OCI-LY1 (cell line): ENCODE measurements around the gene ADSL.

ENCODE experiments used
- H2AFZ ChIP-seq: fragments of 200-600 bp; sonication (generic), shearing (Covaris generic); 2 replicates; pipeline ENCODE4 v1.6.0; 2014; ENCODE audit warnings: antibody characterized with exemption, mild to moderate bottlenecking, low read length
- H3F3A ChIP-seq: fragments of 200-600 bp; sonication (generic), shearing (Covaris generic); 2 replicates; pipeline ENCODE4 v1.6.0; 2014; ENCODE audit warnings: mild to moderate bottlenecking, antibody characterized with exemption, low read length, moderate library complexity; ENCODE audit not compliant: insufficient read depth
- H3K27ac ChIP-seq: fragments of 200-600 bp; sonication (generic); 2 replicates; pipeline ENCODE4 v1.5.1; 2014; ENCODE audit warnings: low read length, mixed run types, mild to moderate bottlenecking, low read depth; ENCODE audit not compliant: poor library complexity, severe bottlenecking
- H3K27me3 ChIP-seq: fragments of 200-600 bp; sonication (generic); 2 replicates; pipeline ENCODE4 v1.6.0; 2014; ENCODE audit warnings: antibody characterized with exemption, mild to moderate bottlenecking, low read length, moderate library complexity; ENCODE audit not compliant: insufficient read depth
- H3K36me3 ChIP-seq: fragments of 200-600 bp; sonication (generic); 2 replicates; pipeline ENCODE4 v1.6.1; 2014; ENCODE audit warnings: mild to moderate bottlenecking, antibody characterized with exemption, low read length, moderate library complexity, mixed read lengths; ENCODE audit not compliant: insufficient read depth
- H3K4me1 ChIP-seq: fragments of 200-600 bp; sonication (generic); 2 replicates; pipeline ENCODE4 v1.5.1; 2014; ENCODE audit warnings: mild to moderate bottlenecking, low read length, moderate library complexity; ENCODE audit not compliant: insufficient read depth, severe bottlenecking
- H3K4me2 ChIP-seq: fragments of 200-600 bp; sonication (generic), shearing (Covaris generic); 2 replicates; pipeline ENCODE4 v1.6.1; 2014; ENCODE audit warnings: low read length
- H3K4me3 ChIP-seq: fragments of 200-600 bp; sonication (generic); 2 replicates; pipeline ENCODE4 v1.5.1; 2014; ENCODE audit warnings: low read length, low read depth, mild to moderate bottlenecking, mixed read lengths; ENCODE audit not compliant: poor library complexity, severe bottlenecking
- H3K79me2 ChIP-seq: fragments of 200-600 bp; shearing (Covaris generic); 2 replicates; pipeline ENCODE4 v1.6.1; 2016; ENCODE audit warnings: mixed run types, low read length, mixed read lengths; ENCODE audit not compliant: insufficient read depth
- H3K9ac ChIP-seq: fragments of 200-600 bp; sonication (generic), shearing (Covaris generic); 2 replicates; pipeline ENCODE4 v1.6.1; 2014; ENCODE audit warnings: mild to moderate bottlenecking, low read length, mixed read lengths
- H3K9me2 ChIP-seq: fragments of 200-600 bp; sonication (generic), shearing (Covaris generic); 2 replicates; pipeline ENCODE4 v1.6.1; 2014; ENCODE audit warnings: low read depth, mild to moderate bottlenecking, low read length, mixed read lengths
- H3K9me3 ChIP-seq: fragments of 200-600 bp; shearing (Covaris generic); 2 replicates; pipeline ENCODE4 v1.6.1; 2014; ENCODE audit warnings: low read length, mixed read lengths
- H4K20me1 ChIP-seq: fragments of 200-600 bp; sonication (generic), shearing (Covaris generic); 2 replicates; pipeline ENCODE4 v1.6.0; 2016; ENCODE audit warnings: mild to moderate bottlenecking, low read length; ENCODE audit not compliant: insufficient read depth
- CTCF ChIP-seq: fragments of 200-600 bp; sonication (generic), shearing (Covaris generic); IDR thresholded peaks from 2 replicates; pipeline ENCODE4 v1.5.1; 2017; ENCODE audit warnings: mild to moderate bottlenecking, antibody characterized with exemption, low read length, moderate library complexity, mixed read lengths
- EZH2 ChIP-seq: fragments of 200-600 bp; sonication (generic), shearing (Covaris generic); IDR thresholded peaks from 2 replicates; pipeline ENCODE4 v1.8.0; 2017; ENCODE audit warnings: borderline replicate concordance, mixed run types, mild to moderate bottlenecking, antibody characterized with exemption, low read length, moderate library complexity, mixed read lengths

The ADSL gene

GRCh38 chr22:40326905-40327735 is 19.2 kb upstream of the ADSL start:
- Histone ChIP-seq H3K27me3 (no peaks in the 10 kb centered on the region), H2AFZ (no peak overlapping the region), H3K4me2 (no peak overlapping the region), H3K4me3 (no peak overlapping the region), H3K36me3 (peaks cover 36% of the 10 kb centered on the region; the same call in 1 of the 2 replicates), H4K20me1 (no peaks in the 10 kb centered on the region), H3K9me2 (no peaks in the 10 kb centered on the region), H3F3A (no peaks in the 10 kb centered on the region), H3K9me3 (no peaks in the 10 kb centered on the region), H3K9ac (no peak overlapping the region), H3K27ac (no peak overlapping the region), H3K79me2 (no peaks in the 10 kb centered on the region), H3K4me1 (peaks cover 33% of the 10 kb centered on the region)
- TF ChIP-seq EZH2 (no peak), CTCF (no peak)

GRCh38 chr22:40328546-40329456 is 17.5 kb upstream of the ADSL start:
- peaks cover 19% of the 10 kb centered on the region for H3K4me1 ChIP-seq
- H3K4me2 ChIP-seq, result no peak overlapping the region
- H3K4me3 ChIP-seq, result no peak overlapping the region
- H4K20me1 ChIP-seq, result no peaks in the 10 kb centered on the region
- no peaks in the 10 kb centered on the region for H3K79me2 ChIP-seq
- no peaks in the 10 kb centered on the region for H3K9me2 ChIP-seq
- H2AFZ ChIP-seq, result no peak overlapping the region
- H3K9me3 ChIP-seq, result no peaks in the 10 kb centered on the region
- H3K27me3 ChIP-seq, result no peaks in the 10 kb centered on the region
- H3K27ac ChIP-seq, result no peak overlapping the region
- no peaks in the 10 kb centered on the region for H3F3A ChIP-seq
- no peak overlapping the region for H3K9ac ChIP-seq
- peaks cover 31% of the 10 kb centered on the region; the same call in 1 of the 2 replicates for H3K36me3 ChIP-seq
- TF ChIP-seq CTCF, result no peak
- TF ChIP-seq EZH2, result no peak

- H3K27ac ChIP-seq, result no peak overlapping the region
- no peak overlapping the region for H3K4me2 ChIP-seq
- TF ChIP-seq CTCF, result no peak
- no peak for TF ChIP-seq EZH2
- H3F3A ChIP-seq, result no peaks in the 10 kb centered on the region
- no peaks in the 10 kb centered on the region for H3K27me3 ChIP-seq
- no peak overlapping the region for H3K4me3 ChIP-seq
- H2AFZ ChIP-seq, result no peak overlapping the region
- H3K4me1 ChIP-seq, result peaks cover 19% of the 10 kb centered on the region
- no peaks in the 10 kb centered on the region for H3K79me2 ChIP-seq
- H3K9ac ChIP-seq, result no peak overlapping the region
- H3K9me3 ChIP-seq, result no peaks in the 10 kb centered on the region
- H3K9me2 ChIP-seq, result no peaks in the 10 kb centered on the region
- no peaks in the 10 kb centered on the region for H4K20me1 ChIP-seq
- H3K36me3 ChIP-seq, result peaks cover 31% of the 10 kb centered on the region; the same call in 1 of the 2 replicates
These were observed 16.8 kb upstream of the ADSL start for GRCh38 chr22:40329466-40329865.
